Body of pancreas (tissue), 4 donors: ENCODE results near the gene NMRK1. TPM values are rescaled to one million over a fixed set of nuclear protein-coding genes. Genes with fewer than 3 reads are reported as not detected.

Experiments
- ATAC-seq: fragments of 150-250 bp; one replicate; pipeline ENCODE4 v1.9.1; 2016
- DNase-seq, 4 donors: peaks; one replicate each; pipeline ENCODE4 v3.0.0-alpha.2; 2019
- H3K27ac ChIP-seq, 4 donors: fragments of 200-600 bp; sonication (generic); 1 replicate in 3 of 4; 2 replicates in 1 of 4; pipeline versions ENCODE4 v1.5.1 to v1.6.1; 2016 to 2019; ENCODE audit warnings: mild to moderate bottlenecking in 1 of 4, mixed read lengths in 1 of 4, moderate library complexity in 1 of 4
- H3K27me3 ChIP-seq, 2 donors: fragments of 200-600 bp; sonication (generic); one replicate each; pipeline ENCODE4 v1.6.0; 2016; ENCODE audit warnings: mild to moderate bottlenecking in 1 of 2
- H3K36me3 ChIP-seq, 2 donors: fragments of 200-600 bp; sonication (generic); replicated peaks in 1 of 2; 2 replicates each; pipeline ENCODE4 v1.5.1; 2016; ENCODE audit warnings: low read depth in 2 of 2; ENCODE audit not compliant: insufficient read depth in 1 of 2
- H3K4me1 ChIP-seq: fragments of 200-600 bp; sonication (generic); one replicate; pipeline ENCODE4 v1.6.0; 2016
- H3K4me3 ChIP-seq, 2 donors: fragments of 200-600 bp; sonication (generic); 1 replicate in 1 of 2; 2 replicates in 1 of 2; pipeline ENCODE4 v1.5.1; 2016 to 2019
- H3K9me3 ChIP-seq, 3 donors: fragments of 200-600 bp; sonication (generic); 1 replicate in 2 of 3; 2 replicates in 1 of 3; pipeline ENCODE4 v1.5.1; 2016
- CTCF ChIP-seq, 7 experiments: fragments of 450-650 bp in 4 of 7; fragments of 200-600 bp in 3 of 7; sonication (generic) in 3 of 7; IDR thresholded peaks; one replicate each; pipeline ENCODE4 v1.5.1; 2016 to 2019; ENCODE audit warnings: antibody characterized with exemption in 7 of 7
- POLR2A ChIP-seq, 3 donors: fragments of 450-650 bp; IDR thresholded peaks; one replicate each; pipeline ENCODE4 v1.6.1; 2016; ENCODE audit warnings: antibody characterized with exemption in 3 of 3, mild to moderate bottlenecking in 2 of 3
- WGBS, 2 donors: methylation state at CpG; one replicate each; pipeline ENCODE4 v1.1.5; 2017; 5-methylcytosine and 5-hydroxymethylcytosine counted together
- intact Hi-C: fragments of 100-400 bp; cut with DNase I; formaldehyde crosslinking; loops from one replicate; pipeline ENCODE4 v1.15.1; 2023
- total RNA-seq, 2 donors: library from RNA; depleted of rRNA; stranded (reverse); fragments of >200 nt; gene quantifications; one replicate each; pipeline ENCODE4 v1.1.0, GENCODE V29; 2016

NMRK1 gene
- total RNA-seq, 2 donors from 2014 or later, result 12.5 to 31.1 TPM

GRCh38 chr9:75033791-75034473 lies 54.0 kb downstream of the NMRK1 start:
- no peak for ATAC-seq
- Histone ChIP-seq H3K36me3 (no peaks in the 10 kb centered on the region), H3K9me3 (no peaks in the 10 kb centered on the region), H3K27me3 (no peaks in the 10 kb centered on the region), H3K27ac (no peak overlapping the region), H3K4me1 (peaks cover 2% of the 10 kb centered on the region), H3K4me3 (no peak overlapping the region)
- intact Hi-C loops, result no loop called here
- DNase-seq, result no peak
- TF ChIP-seq CTCF (IDR thresholded peaks at IDR 0.05) (no peak), POLR2A (IDR thresholded peaks at IDR 0.05) (no peak)
- WGBS, 2 donors, result 52 to 56% methylated on average over 2 of the region's 2 CpGs

- H3K9me3 ChIP-seq, result no peaks in the 10 kb centered on the region
- peaks cover 41% of the 10 kb centered on the region for H3K4me1 ChIP-seq
- no peaks in the 10 kb centered on the region for H3K36me3 ChIP-seq
- no peaks in the 10 kb centered on the region for H3K27me3 ChIP-seq
- intact Hi-C loops, result no loop called here
- WGBS, 2 donors, result 1% methylated on average over 13 to 57 of the region's 59 CpGs
- TF ChIP-seq CTCF (IDR thresholded peaks at IDR 0.05) (peak in 2 of 7 experiments; percentile 9 to 11), POLR2A (IDR thresholded peaks at IDR 0.05) (no peak)
- H3K4me3 ChIP-seq, result peak overlapping the region; percentile 49 to 55
- peak overlapping the region; percentile 94 to 97 (median 96) for H3K27ac ChIP-seq
- DNase-seq (peak; percentile 73 to 81 (median 76)), ATAC-seq (peak; percentile 65)
Observed at GRCh38 chr9:75027187-75028107, 60.5 kb downstream of the NMRK1 start.

- intact Hi-C loops, result no loop called here
- TF ChIP-seq POLR2A (IDR thresholded peaks at IDR 0.05), result no peak
- no peak for TF ChIP-seq CTCF (IDR thresholded peaks at IDR 0.05)
- H3K27me3 ChIP-seq, result no peaks in the 10 kb centered on the region
Observed at GRCh38 chr9:75023846-75024245, 64.1 kb downstream of the NMRK1 start.

GRCh38 chr9:75019654-75020053 lies 68.3 kb downstream of the NMRK1 start:
- 87 to 100% methylated on average over 1 of the region's 1 CpG for WGBS, 2 donors
- Histone ChIP-seq H3K27ac (no peak overlapping the region), H3K36me3 (no peaks in the 10 kb centered on the region), H3K4me1 (peaks cover 16% of the 10 kb centered on the region), H3K4me3 (no peak overlapping the region), H3K9me3 (no peaks in the 10 kb centered on the region), H3K27me3 (no peaks in the 10 kb centered on the region)
- DNase-seq (no peak), ATAC-seq (no peak)
- no peak for TF ChIP-seq CTCF (IDR thresholded peaks at IDR 0.05)
- no peak for TF ChIP-seq POLR2A (IDR thresholded peaks at IDR 0.05)
- intact Hi-C loops, result no loop called here

More at GRCh38 chr9:75023846-75024245, 64.1 kb downstream of the NMRK1 start:
- peaks cover 38% of the 10 kb centered on the region for H3K4me1 ChIP-seq
- no peak overlapping the region for H3K4me3 ChIP-seq
- ATAC-seq, result no peak
- H3K27ac ChIP-seq, result no peak overlapping the region
- H3K9me3 ChIP-seq, result no peaks in the 10 kb centered on the region
- DNase-seq, result no peak
- no peaks in the 10 kb centered on the region for H3K36me3 ChIP-seq
